Stimulated activated CD8-positive, alpha-beta memory T cell treated with anti-CD3 and anti-CD28 coated beads, Interleukin-7, amount 100 ng/mL, for 1 hour (primary cell): ENCODE measurements around the gene S100A6.

ENCODE experiments used
- DNase-seq, 2 donors: peaks; one replicate each; pipeline ENCODE4 v3.0.0-alpha.2; 2020; ENCODE audit warnings: low read depth in 2 of 2

Gene S100A6

GRCh38 chr1:153503766-153504165, 32.0 kb downstream of the S100A6 start:
- DNase-seq = no peak

- DNase-seq = no peak
Measured at GRCh38 chr1:153498746-153499145, 37.0 kb downstream of the S100A6 start.

- DNase-seq = no peak
Measured at GRCh38 chr1:153495536-153495935, 40.3 kb downstream of the S100A6 start.

- DNase-seq = peak; percentile 16 to 66
Measured at GRCh38 chr1:153494976-153495535, 40.7 kb downstream of the S100A6 start.

GRCh38 chr1:153493343-153493960, 42.3 kb downstream of the S100A6 start:
- no peak for DNase-seq

GRCh38 chr1:153490272-153491051, 45.3 kb downstream of the S100A6 start:
- no peak for DNase-seq

- no peak for DNase-seq
Measured at GRCh38 chr1:153488731-153489130, 47.1 kb downstream of the S100A6 start.

- DNase-seq = no peak
Measured at GRCh38 chr1:153487707-153488106, 48.1 kb downstream of the S100A6 start.

- no peak for DNase-seq
Measured at GRCh38 chr1:153485863-153486262, 49.9 kb downstream of the S100A6 start.
